Panc1 (cell line): Measurements from ENCODE around the gene OTUD6A. TPM values are rescaled to one million over a fixed set of nuclear protein-coding genes. Genes with fewer than 3 reads are reported as not detected.

Source experiments
- ATAC-seq: fragments of 200-7000 bp; cut with Tn5 transposase; 2 replicates; pipeline ENCODE4 v1.9.1; 2020; ENCODE audit warnings: mild to moderate bottlenecking, moderate library complexity
- BruUV-seq: library from RNA; stranded (reverse); fragments of 400-500 nt; replicated peaks from 2 replicates; lab custom pipeline; 2021; lab: Mats Ljungman, UMichigan
- CTCF ChIA-PET: fragments of 300-600 bp; sonication (Branson Sonifier 250); formaldehyde crosslinking; loops from one replicate; lab custom pipeline; 2022; ENCODE audit warnings: antibody characterized with exemption; lab: Charles Lee
- POLR2A ChIA-PET: fragments of 300-600 bp; sonication (Branson Sonifier 250); formaldehyde crosslinking; loops from one replicate; lab custom pipeline; 2022; ENCODE audit warnings: antibody characterized with exemption; lab: Charles Lee
- DNase-seq: peaks from one replicate; pipeline ENCODE4 v3.0.0-alpha.2; 2010; ENCODE audit warnings: low read depth, low spot score
- H3K27ac ChIP-seq: 2 replicates; pipeline ENCODE4 v1.5.1; 2011; ENCODE audit warnings: mild to moderate bottlenecking, low read length, inconsistent platforms
- H3K27me3 ChIP-seq: fragments of 200-500 bp; sonication (Bioruptor generic); 2 replicates; pipeline ENCODE4 v1.6.0; 2014; ENCODE audit warnings: low read length, inconsistent platforms; ENCODE audit not compliant: control insufficient read depth, insufficient read depth
- H3K36me3 ChIP-seq: fragments of 200-500 bp; sonication (Bioruptor generic); 2 replicates; pipeline ENCODE4 v1.5.1; 2014; ENCODE audit warnings: inconsistent platforms, mild to moderate bottlenecking, low read length, moderate library complexity; ENCODE audit not compliant: control insufficient read depth, insufficient read depth
- H3K4me1 ChIP-seq: 2 replicates; pipeline ENCODE4 v1.5.1; 2011; ENCODE audit warnings: inconsistent platforms, mild to moderate bottlenecking, low read length, moderate library complexity; ENCODE audit not compliant: control insufficient read depth, insufficient read depth
- H3K4me3 ChIP-seq, 2 experiments: 2 replicates each; pipeline ENCODE4 v1.5.1; 2011 to 2012; ENCODE audit warnings: low read depth in 2 of 2, low read length in 2 of 2, mild to moderate bottlenecking in 2 of 2, inconsistent platforms in 1 of 2, moderate library complexity in 1 of 2
- H3K9me3 ChIP-seq: fragments of 200-500 bp; sonication (Bioruptor generic); 2 replicates; pipeline ENCODE4 v1.5.1; 2014; ENCODE audit warnings: low read depth, mild to moderate bottlenecking, inconsistent platforms, low read length, moderate library complexity; ENCODE audit not compliant: control insufficient read depth, insufficient read depth
- CTCF ChIP-seq: fragments of 450-650 bp; IDR thresholded peaks from 2 replicates; pipeline ENCODE4 v1.5.1; 2017; ENCODE audit warnings: mild to moderate bottlenecking
- POLR2AphosphoS5 ChIP-seq: IDR thresholded peaks from 2 replicates; pipeline ENCODE4 v1.6.1; 2012; ENCODE audit warnings: mild to moderate bottlenecking, low read depth, low read length, moderate library complexity
- REST ChIP-seq, 2 experiments: IDR thresholded peaks; 2 replicates each; pipeline ENCODE4 v1.6.1; 2011 to 2012; ENCODE audit warnings: low read depth in 2 of 2, control low read depth in 1 of 2, low read length in 1 of 2, mild to moderate bottlenecking in 1 of 2, moderate library complexity in 1 of 2; ENCODE audit not compliant: insufficient read depth in 1 of 2
- SIN3A ChIP-seq: IDR thresholded peaks from 2 replicates; pipeline ENCODE4 v1.6.1; 2012; ENCODE audit warnings: low read depth, mild to moderate bottlenecking, low read length, moderate library complexity, borderline replicate concordance; ENCODE audit not compliant: insufficient read depth
- TCF7L2 ChIP-seq: IDR thresholded peaks from 2 replicates; pipeline ENCODE4 v1.6.1; 2011; ENCODE audit warnings: mild to moderate bottlenecking, low read depth, low read length, inconsistent platforms
- in situ Hi-C: cut with HindIII; loops from 2 replicates; pipeline ENCODE4 v1.10.0; 2016; ENCODE audit warnings: low sequenced_read_pairs, low pct_unique_long_range_greater_than_20kb
- intact Hi-C: fragments of 100-400 bp; cut with micrococcal nuclease; formaldehyde crosslinking; loops from one replicate; pipeline ENCODE4 v1.10.0; 2022; ENCODE audit not compliant: unreplicated experiment
- total RNA-seq: library from RNA; stranded (reverse); gene quantifications from one replicate; pipeline ENCODE4 v1.2.1, GENCODE V29; 2021; ENCODE audit not compliant: unreplicated experiment

The OTUD6A gene
- total RNA-seq, 1 experiment from 2014 or later = not detected

- H3K36me3 ChIP-seq = no peaks in the 10 kb centered on the region
- H3K27ac ChIP-seq = no peak overlapping the region
- TF ChIP-seq POLR2AphosphoS5 (no peak), REST (IDR thresholded peaks at IDR 0.05; ENCODE audit: insufficient read depth in 1 of 2, low read depth in 2 of 2, low read length in 1 of 2) (no peak), CTCF (no peak), SIN3A (no peak)
- intact Hi-C loops (loop anchor here (2.0 to 10.0 kb wide), 2 partner anchors 64 to 538 kb away; no protein-coding TSS in a partner anchor), in situ Hi-C loops (no loop called here)
- no peaks in the 10 kb centered on the region for H3K27me3 ChIP-seq
- ChIA-PET POLR2A (no interaction called here), CTCF (interaction anchor here (1.8 kb wide), 1 partner anchor 65 kb away, joined by 3 read pairs; no protein-coding TSS in a partner anchor)
- DNase-seq (no peak), ATAC-seq (no peak)
- BruUV-seq = no TSS peak
- H3K4me1 ChIP-seq = no peaks in the 10 kb centered on the region
- H3K4me3 ChIP-seq = no peak overlapping the region
- no peaks in the 10 kb centered on the region for H3K9me3 ChIP-seq
Observed at GRCh38 chrX:70032792-70033191, 29.5 kb upstream of the OTUD6A start.

- intact Hi-C loops = loop anchor here (2.0 to 10.0 kb wide), 2 partner anchors 63 to 539 kb away; no protein-coding TSS in a partner anchor
- no peak for DNase-seq
- peak; percentile 73; the same call in 1 of the 2 replicates for ATAC-seq
Observed at GRCh38 chrX:70033348-70034051, 28.8 kb upstream of the OTUD6A start.

More at GRCh38 chrX:70033348-70034051, 28.8 kb upstream of the OTUD6A start:
- Histone ChIP-seq H3K4me3 (no peak overlapping the region), H3K27ac (no peak overlapping the region), H3K36me3 (no peaks in the 10 kb centered on the region), H3K27me3 (no peaks in the 10 kb centered on the region), H3K9me3 (no peaks in the 10 kb centered on the region), H3K4me1 (no peaks in the 10 kb centered on the region)
- BruUV-seq = no TSS peak
- ChIA-PET CTCF (interaction anchor here (0.6 to 1.8 kb wide), 2 partner anchors 64 to 1101 kb away, joined by 3 read pairs; no protein-coding TSS in a partner anchor), POLR2A (no interaction called here)
- TF ChIP-seq REST (IDR thresholded peaks at IDR 0.05; ENCODE audit: insufficient read depth in 1 of 2, low read depth in 2 of 2, low read length in 1 of 2) (no peak), TCF7L2 (no peak), CTCF (peak; percentile 78)
- in situ Hi-C loops = no loop called here
